GM18517 (cell line): Measurements from ENCODE around the gene SARDH.

Experiments used
- ATAC-seq: cut with Tn5 transposase; IDR thresholded peaks from one replicate; pipeline ENCODE4 v1.9.1; 2021; ENCODE audit warnings: mild to moderate bottlenecking, moderate library complexity; ENCODE audit not compliant: unreplicated experiment

Gene SARDH

GRCh38 chr9:133654736-133655657 is 83.2 kb downstream of the SARDH start:
- no peak for ATAC-seq

- ATAC-seq = no peak
These were observed 84.5 kb downstream of the SARDH start for GRCh38 chr9:133653638-133654037.

- no peak for ATAC-seq
These were observed 88.1 kb downstream of the SARDH start for GRCh38 chr9:133650026-133650425.

- ATAC-seq = no peak
These were observed 89.0 kb downstream of the SARDH start for GRCh38 chr9:133649194-133649593.

GRCh38 chr9:133647765-133648469 is 90.2 kb downstream of the SARDH start:
- no peak for ATAC-seq

- ATAC-seq = no peak
These were observed 91.0 kb downstream of the SARDH start for GRCh38 chr9:133647148-133647547.

- ATAC-seq = no peak
These were observed 93.0 kb downstream of the SARDH start for GRCh38 chr9:133645021-133645765.

- no peak for ATAC-seq
These were observed 94.0 kb downstream of the SARDH start for GRCh38 chr9:133643978-133644760.

- no peak for ATAC-seq
These were observed 94.8 kb downstream of the SARDH start for GRCh38 chr9:133643362-133643755.

- ATAC-seq = no peak
These were observed 95.3 kb downstream of the SARDH start for GRCh38 chr9:133642708-133643361.

- ATAC-seq = no peak
These were observed 96.1 kb downstream of the SARDH start for GRCh38 chr9:133641861-133642595.

- no peak for ATAC-seq
These were observed 96.8 kb downstream of the SARDH start for GRCh38 chr9:133641396-133641655.

- ATAC-seq = no peak
These were observed 97.4 kb downstream of the SARDH start for GRCh38 chr9:133640580-133641395.

- no peak for ATAC-seq
These were observed 98.0 kb downstream of the SARDH start for GRCh38 chr9:133640160-133640559.

- ATAC-seq = no peak
These were observed 98.5 kb downstream of the SARDH start for GRCh38 chr9:133639613-133640012.

- no peak for ATAC-seq
These were observed 99.4 kb downstream of the SARDH start for GRCh38 chr9:133638711-133639110.

- no peak for ATAC-seq
These were observed 100.1 kb downstream of the SARDH start for GRCh38 chr9:133638076-133638475.

- no peak for ATAC-seq
These were observed 100.6 kb downstream of the SARDH start for GRCh38 chr9:133637451-133638055.
